Epithelial cell of proximal tubule (primary cell): ENCODE results near the gene TMEM258. TPM values are rescaled to one million over a fixed set of nuclear protein-coding genes. Genes with fewer than 3 reads are reported as not detected.

Experiments used
- DNase-seq: peaks from one replicate; pipeline ENCODE4 v3.0.0-alpha.2; 2011; ENCODE audit warnings: low read depth
- H3K4me3 ChIP-seq: 2 replicates; pipeline ENCODE4 v1.5.1; 2011; ENCODE audit warnings: low read depth, mild to moderate bottlenecking, low read length
- total RNA-seq: library from RNA; depleted of rRNA; stranded (reverse); fragments of >200 nt; gene quantifications from 2 replicates; pipeline ENCODE4 v1.2.3, GENCODE V29; 2015
- TF ChIP-seq, protein P1 (sequence below): conservative IDR thresholded peaks from 2 replicates; pipeline ENCODE4 v1.5.1; 2012; ENCODE audit warnings: low read depth, mild to moderate bottlenecking, low read length

Gene TMEM258
- total RNA-seq, 1 donor from 2014 or later, result 95.1 TPM

DNA sequence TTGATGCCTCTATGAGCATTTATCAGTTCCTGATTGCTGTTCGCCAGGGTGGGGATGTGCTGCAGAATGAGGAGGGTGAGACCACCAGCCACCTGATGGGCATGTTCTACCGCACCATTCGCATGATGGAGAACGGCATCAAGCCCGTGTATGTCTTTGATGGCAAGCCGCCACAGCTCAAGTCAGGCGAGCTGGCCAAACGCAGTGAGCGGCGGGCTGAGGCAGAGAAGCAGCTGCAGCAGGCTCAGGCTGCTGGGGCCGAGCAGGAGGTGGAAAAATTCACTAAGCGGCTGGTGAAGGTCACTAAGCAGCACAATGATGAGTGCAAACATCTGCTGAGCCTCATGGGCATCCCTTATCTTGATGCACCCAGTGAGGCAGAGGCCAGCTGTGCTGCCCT is 3.1 kb upstream of the TMEM258 start:
- no peak for DNase-seq
- TF ChIP-seq, protein P1, sequence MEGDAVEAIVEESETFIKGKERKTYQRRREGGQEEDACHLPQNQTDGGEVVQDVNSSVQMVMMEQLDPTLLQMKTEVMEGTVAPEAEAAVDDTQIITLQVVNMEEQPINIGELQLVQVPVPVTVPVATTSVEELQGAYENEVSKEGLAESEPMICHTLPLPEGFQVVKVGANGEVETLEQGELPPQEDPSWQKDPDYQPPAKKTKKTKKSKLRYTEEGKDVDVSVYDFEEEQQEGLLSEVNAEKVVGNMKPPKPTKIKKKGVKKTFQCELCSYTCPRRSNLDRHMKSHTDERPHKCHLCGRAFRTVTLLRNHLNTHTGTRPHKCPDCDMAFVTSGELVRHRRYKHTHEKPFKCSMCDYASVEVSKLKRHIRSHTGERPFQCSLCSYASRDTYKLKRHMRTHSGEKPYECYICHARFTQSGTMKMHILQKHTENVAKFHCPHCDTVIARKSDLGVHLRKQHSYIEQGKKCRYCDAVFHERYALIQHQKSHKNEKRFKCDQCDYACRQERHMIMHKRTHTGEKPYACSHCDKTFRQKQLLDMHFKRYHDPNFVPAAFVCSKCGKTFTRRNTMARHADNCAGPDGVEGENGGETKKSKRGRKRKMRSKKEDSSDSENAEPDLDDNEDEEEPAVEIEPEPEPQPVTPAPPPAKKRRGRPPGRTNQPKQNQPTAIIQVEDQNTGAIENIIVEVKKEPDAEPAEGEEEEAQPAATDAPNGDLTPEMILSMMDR, result no peak
- H3K4me3 ChIP-seq, result no peak overlapping the region

GRCh38 chr11:61794579-61794978 is 2.2 kb upstream of the TMEM258 start:
- no peak overlapping the region for H3K4me3 ChIP-seq
- DNase-seq, result no peak
- TF ChIP-seq, protein P1, result no peak

GRCh38 chr11:61793829-61794204 is 1.4 kb upstream of the TMEM258 start:
- TF ChIP-seq, protein P1, result no peak
- peak overlapping the region; percentile 67 for H3K4me3 ChIP-seq
- no peak for DNase-seq

DNA sequence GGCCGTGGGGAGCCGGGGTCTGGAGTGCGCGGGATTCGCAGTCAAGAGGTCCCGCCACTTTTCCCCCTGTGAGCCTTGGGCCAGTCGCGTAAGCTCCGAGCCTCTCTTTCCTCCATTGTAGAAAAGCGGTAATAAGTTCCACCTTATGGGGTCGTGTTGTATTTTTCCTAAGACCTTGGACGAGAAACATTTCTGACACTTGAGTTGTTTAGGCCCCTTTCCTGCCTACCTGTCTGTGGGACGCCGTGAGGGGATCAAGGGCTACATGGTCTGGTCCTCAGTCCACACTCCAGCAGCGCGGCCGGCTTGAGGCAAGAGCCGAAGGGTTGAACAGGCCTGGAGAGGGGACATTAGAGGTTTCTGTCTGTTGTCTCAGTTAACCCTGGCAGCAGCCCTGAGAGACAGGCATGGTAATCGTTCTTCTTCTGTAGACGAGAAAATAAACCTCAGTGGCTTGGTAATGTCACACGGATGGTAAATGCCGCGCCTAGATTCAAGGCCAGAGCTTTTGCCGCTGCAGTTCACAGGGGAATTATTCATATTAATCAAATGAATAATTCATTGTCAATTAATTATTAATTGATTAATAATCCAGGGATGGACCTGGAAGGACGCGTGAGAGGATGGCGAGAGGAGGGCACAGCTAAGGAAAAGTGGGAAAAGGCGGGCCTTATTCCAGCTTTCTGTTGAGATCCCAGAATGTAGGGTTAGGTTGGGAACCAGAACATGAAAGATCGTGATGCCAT is 857 bp upstream of the TMEM258 start:
- TF ChIP-seq, protein P1, result no peak
- H3K4me3 ChIP-seq, result peak overlapping the region; percentile 67
- DNase-seq, result no peak

DNA sequence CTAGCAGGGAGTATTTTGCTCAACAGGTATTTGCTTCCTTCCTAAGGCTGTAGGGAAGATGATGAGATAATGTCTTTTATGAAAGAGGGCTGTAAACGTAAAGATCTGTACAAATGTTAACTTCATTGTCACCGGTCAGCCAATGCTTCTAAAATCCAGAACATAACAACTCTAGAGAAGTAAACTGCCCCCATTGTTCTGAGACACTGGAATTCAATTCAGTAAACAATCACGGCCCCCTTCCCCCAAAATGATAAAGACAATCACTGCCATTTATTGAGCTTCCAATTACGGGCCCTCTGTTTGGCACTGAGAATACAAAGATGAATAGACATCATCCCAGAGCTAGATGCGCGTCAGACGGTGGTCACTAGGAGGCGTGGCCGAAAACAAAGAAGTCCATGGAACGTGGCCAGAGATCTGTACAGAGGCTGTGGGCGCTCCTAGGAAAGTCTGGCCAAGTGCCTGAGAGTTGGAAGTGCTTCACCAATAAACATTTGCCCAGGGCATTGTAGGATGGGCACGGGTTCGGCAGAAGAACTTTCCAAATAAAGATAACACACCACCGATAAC is 576 bp downstream of the TMEM258 start:
- TF ChIP-seq, protein P1, result peak; percentile 4
- DNase-seq, result no peak

GRCh38 chr11:61787928-61788491 is 4.4 kb downstream of the TMEM258 start:
- TF ChIP-seq, protein P1, result peak; percentile 80
- peak; percentile 18 for DNase-seq
- H3K4me3 ChIP-seq, result no peak overlapping the region

More for the DNA sequence above, 576 bp downstream of the TMEM258 start:
- H3K4me3 ChIP-seq, result peak overlapping the region; percentile 67
